ENCODE results near the gene PXYLP1.

The PXYLP1 gene

DNA sequence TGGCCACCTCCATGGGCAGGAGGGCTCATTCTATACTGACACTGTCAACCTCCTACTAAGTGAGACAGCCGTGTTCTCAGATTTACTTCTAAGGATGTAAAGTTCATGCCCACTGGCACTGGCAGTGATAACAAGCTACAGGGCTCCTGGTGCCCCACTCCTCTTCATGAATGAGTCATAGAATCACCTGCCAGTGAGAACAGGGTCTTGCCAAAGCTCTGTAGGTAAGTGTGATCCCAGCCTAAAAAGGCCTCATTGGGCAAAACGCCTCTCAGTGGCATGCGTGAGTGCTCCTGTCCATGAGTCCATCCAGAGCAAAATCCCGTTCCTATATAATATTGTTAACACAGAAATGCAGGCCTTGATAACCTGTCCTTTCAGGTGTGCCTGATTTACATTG, 17.4 kb downstream of the PXYLP1 start:
- DNase-seq (ENCODE audit: low spot score), result no peak

DNA sequence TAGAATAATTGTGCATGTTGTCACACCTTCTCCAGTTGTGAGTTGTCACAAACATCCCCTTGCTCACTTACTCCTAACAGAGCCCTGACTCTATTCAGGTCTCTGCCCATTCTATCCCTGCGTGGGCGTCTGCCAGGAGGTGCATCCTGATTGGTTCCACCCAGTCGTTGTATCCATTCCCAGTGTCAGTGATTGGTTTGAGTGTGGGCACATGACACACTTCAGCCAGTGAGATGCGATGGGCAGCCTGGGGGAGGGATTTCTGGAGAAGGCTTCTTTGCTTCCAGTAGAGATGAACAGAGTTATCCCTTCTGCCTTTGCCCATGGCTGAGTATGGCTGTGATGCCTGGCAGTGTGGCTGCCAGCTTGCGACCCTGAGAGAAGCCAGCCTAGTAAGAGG, 18.7 kb downstream of the PXYLP1 start:
- DNase-seq (ENCODE audit: low spot score), result no peak

DNA sequence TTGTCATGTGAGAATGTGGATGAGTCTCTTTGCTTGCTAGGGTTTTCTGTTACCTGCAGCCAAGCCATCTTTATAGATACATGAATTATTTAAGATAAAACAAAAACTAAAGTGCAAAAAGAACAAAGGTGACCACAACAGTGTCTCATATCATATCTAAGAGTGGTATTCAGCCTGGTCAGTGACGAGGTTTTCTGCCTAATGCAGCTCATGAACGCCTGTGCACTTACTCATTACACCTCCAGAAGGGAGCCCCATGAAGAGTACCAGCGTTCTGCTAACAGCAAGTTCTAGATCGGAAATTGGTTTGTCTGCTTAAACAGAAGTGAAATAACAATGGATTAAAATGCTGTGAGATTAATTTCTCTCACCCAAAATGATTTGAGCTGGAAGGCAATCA, 19.2 kb downstream of the PXYLP1 start:
- DNase-seq (ENCODE audit: low spot score), result peak; percentile 3

GRCh38 chr3:141253326-141253725, 21.7 kb downstream of the PXYLP1 start:
- peak; percentile 18 for DNase-seq (ENCODE audit: low spot score)

DNA sequence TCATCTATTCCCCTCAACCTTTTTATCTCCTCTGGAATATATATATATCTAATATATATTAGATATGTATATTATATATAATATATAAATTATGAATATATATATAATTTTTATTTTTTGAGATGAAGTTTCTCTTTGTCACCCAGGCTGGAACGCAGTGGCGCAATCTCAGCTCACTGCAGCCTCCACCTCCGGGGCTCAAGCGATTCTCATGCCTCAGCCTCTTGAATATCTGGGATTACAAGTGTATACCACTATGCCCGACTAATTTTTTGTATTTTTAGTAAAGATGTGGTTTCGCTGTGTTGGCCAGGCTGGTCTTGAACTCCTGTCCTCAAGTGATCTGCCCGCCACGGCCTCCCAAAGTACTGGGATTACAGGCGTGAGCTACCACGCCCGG, 22.2 kb downstream of the PXYLP1 start:
- DNase-seq (ENCODE audit: low spot score), result peak; percentile 28

DNA sequence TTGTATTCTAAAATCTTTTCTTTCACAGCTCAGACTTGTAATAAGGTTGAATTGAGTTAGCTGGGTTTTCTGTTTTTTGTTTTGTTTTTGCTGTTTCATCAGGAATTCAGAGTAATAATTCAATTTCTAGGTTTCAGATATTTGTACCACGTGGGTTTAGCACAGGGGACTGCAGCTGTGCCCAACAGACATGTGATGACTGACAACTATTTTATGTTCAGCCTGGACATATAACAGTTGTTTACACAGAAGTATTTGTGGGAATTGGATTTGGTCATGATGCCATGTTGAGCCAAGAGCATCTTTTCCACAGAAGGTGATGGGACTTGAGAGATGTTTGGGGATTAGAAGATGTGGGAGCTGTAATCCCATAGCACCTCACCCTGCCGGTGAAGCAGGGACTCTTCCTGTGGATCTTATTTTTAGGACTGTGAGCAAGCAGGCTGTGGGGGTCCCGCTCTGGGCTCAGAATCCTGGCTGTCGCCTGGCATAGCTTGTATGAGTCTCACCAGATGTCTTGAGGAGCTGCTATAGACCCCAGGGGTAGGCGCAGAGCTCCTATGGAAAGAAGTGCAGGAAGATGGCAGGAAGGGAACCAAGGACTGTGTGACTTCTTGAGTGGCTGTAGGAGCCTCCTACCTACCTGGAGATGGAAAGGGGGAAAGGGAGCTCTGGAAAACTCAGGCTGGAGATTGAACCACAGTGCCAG, 23.7 kb downstream of the PXYLP1 start:
- peak; percentile 61 for DNase-seq (ENCODE audit: low spot score)

DNA sequence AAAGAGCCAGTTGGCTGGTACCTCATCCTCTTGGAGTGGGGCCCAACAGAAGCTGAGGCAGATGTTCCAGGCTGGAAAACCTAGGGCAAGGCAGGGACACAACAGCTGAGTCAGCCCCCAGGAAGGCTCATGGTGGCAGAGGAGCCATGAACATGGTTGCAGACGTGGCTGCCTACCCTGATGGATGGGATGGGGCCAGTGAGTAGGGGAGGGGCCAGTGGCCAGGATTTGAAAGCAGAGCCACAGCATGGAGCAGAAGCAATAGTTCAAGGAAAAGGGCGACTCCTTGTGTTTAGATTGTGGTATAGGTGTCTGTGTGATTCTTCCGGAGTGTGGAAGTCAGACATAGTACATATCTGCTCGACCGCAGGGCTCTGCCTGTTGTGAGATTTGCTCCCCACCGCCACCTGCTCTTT, 24.2 kb downstream of the PXYLP1 start:
- peak; percentile 64 for DNase-seq (ENCODE audit: low spot score)

DNA sequence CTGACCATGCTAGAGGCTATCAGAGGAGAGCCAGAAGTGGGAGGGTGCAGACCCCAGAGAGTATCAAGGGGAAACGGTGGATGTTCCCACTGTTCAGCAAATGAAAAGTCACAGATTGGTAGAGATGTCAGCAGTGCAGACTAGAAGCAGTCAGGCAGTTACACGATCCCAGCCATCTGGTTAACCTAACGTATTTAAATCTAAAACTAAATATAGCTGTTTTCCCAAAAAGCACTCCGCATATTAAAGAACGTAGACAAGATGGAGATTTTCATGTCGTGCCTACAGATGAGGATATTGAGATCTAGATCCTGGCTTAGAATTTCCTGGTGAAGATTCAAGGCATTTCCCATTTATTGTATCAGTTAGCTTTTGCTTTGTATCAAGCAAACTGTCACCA, 25.2 kb downstream of the PXYLP1 start:
- no peak for DNase-seq (ENCODE audit: low spot score)

DNA sequence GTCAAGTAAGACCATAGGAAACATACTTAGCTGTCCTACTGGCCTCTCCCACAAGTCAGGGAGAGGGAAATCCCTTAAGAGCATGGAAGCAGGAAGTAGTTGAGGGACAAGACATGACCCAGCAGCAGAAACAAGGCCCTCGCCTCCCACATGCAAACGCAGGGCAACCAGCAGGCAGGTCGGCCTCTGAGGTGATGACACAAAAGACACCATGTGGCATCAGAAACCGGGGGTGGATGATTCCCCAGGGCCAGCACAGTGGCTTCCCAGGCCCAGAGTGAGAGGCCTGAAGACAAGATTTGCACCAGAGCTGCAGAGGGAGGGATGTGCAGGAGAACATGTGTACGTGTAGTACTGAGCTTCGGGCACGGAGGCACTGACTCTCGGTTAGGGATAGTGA, 26.3 kb downstream of the PXYLP1 start:
- DNase-seq (ENCODE audit: low spot score), result no peak

GRCh38 chr3:141258973-141259372, 27.3 kb downstream of the PXYLP1 start:
- DNase-seq (ENCODE audit: low spot score), result no peak

GRCh38 chr3:141259821-141260629, 28.4 kb downstream of the PXYLP1 start:
- peak; percentile 22 for DNase-seq (ENCODE audit: low spot score)

GRCh38 chr3:141260630-141260927, 29.0 kb downstream of the PXYLP1 start:
- DNase-seq (ENCODE audit: low spot score), result no peak

DNA sequence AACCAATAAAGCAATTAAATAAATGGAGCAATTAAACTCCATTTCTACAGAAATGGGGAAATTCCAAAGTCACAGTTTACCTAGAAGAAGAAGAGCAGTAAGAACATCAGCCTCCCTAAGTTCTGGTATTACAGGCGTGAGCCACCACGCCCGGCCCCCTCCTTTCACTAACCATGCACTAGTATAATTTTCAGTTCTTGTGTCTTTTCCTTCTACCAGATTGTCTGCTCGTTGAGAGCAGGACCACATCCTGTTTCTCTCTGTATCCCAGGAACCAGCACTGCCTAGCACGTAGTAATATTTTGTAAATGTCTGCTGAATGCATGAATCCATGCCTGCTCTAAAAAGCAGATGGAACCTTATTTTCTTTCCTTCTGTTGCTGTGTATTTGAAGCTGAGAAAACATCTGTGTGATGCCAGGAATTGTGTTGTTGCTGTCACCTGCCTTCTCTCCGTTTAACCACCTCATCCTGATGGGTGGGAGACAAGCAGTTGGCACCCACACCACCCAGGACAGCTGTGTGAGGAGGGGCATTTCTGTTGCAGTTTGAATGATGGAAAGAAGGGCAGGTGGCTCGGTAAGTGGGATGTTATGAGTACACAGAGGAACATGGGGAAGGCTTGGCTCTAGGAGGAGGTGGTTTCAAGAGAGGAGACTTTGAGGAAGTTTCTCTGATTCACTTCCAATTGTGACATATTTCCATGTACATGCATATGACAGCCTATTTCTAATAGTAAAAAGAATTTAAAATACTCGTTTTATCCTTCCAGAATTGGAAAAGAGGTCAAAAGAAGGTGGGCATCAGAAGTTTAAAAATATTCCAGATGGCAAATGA, 30.1 kb downstream of the PXYLP1 start:
- DNase-seq (ENCODE audit: low spot score), result peak; percentile 37

DNA sequence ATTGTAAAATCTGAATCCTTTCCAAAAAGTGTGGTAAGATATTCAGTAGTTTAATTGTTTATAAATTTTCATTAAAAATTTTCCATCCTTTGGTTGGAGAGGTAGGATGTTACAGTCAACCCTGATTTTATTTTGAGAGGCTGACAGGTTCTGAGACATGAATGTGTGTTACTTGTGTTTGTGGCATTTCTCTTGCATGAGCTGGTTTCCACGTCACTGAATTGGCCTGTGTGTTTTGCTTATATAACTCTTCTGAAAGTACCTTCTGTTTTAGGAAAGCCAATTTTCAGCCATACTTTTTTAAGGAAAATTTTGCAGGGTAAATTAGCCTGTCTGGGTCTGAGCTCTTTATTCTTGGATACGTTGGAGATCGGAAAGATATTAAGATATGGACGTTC, 30.7 kb downstream of the PXYLP1 start:
- DNase-seq (ENCODE audit: low spot score), result no peak

- DNase-seq (ENCODE audit: low spot score), result no peak
Measured at GRCh38 chr3:141266186-141266585, 34.6 kb downstream of the PXYLP1 start.

DNA sequence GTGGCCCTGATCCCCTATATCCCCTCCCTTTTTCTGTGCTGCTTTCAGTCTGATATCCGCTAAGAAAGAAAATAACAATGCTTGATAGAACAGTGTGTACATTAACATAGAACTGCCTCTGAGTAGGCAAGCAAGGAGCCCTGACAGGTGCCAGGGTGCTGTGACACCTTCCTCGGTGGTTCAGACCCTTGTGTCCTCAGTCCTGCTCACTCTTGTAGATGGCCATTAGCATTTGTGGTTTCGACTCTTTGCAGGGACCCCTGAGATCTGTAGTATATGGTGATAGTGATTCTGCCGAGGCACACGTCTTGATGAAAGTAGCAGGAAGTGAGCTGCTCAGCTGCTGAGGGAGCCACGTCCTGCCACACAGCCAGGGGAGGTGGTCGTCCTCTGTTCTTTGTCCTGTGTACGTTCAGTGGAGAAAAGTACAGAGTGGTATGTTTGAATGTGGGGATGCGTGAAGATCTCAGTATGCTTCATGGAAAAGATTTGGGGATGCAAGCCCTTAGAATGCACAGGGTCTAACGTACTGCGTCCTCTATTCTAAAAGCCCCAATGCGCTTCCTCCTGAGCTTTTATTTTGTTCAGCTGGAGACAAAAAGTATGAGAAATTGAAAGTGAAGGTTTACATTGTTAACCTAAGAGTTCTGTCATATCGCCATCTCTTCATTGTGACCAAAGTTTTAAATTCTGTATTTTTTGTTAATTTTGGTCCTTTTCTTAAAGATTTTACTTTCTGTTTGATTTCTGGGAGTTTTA, 35.4 kb downstream of the PXYLP1 start:
- DNase-seq (ENCODE audit: low spot score), result peak; percentile 26

DNA sequence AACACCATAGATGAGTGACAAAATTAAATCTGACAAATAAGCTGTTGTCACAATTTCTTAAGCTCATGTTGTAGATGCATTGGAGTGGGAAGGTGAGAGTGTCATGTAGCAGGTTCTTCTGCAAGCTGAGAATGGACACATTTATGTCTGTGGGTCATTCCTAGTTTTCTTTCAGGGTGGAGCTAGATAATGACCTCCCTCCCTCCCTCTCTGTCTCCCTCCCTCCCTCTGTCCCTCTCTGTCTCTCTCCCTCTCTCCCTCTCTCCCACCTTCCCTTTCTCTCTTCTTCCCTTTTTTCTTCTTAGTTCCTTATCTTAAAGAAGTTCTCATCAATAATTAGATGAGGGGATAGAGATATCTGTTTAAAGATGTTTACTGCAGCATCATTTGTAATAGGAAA, 36.0 kb downstream of the PXYLP1 start:
- DNase-seq (ENCODE audit: low spot score), result peak; percentile 8

DNA sequence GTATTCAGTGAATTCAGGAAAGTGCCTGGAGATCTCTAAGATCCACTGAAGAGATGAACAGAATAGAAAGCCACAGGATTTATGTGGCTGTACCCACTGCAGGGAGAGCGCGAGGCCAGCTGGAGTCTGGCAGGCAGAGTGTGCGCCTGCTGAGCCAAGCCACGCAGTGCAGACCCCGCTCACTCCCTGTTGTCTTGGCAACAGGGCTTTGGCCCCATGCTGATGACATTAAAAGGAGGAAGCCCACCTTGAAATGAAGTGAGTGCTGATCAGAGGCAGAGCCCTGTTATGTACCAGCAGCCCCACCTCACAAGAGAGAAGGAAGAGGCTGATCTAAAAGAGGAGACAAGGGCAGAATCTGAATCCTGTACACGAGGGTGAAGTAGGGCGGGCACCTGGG, 36.7 kb downstream of the PXYLP1 start:
- peak; percentile 53 for DNase-seq (ENCODE audit: low spot score)

- DNase-seq (ENCODE audit: low spot score), result peak; percentile 55
Measured at GRCh38 chr3:141268791-141269190, 37.2 kb downstream of the PXYLP1 start.

- peak; percentile 23 for DNase-seq (ENCODE audit: low spot score)
Measured at GRCh38 chr3:141269961-141270360, 38.3 kb downstream of the PXYLP1 start.

DNA sequence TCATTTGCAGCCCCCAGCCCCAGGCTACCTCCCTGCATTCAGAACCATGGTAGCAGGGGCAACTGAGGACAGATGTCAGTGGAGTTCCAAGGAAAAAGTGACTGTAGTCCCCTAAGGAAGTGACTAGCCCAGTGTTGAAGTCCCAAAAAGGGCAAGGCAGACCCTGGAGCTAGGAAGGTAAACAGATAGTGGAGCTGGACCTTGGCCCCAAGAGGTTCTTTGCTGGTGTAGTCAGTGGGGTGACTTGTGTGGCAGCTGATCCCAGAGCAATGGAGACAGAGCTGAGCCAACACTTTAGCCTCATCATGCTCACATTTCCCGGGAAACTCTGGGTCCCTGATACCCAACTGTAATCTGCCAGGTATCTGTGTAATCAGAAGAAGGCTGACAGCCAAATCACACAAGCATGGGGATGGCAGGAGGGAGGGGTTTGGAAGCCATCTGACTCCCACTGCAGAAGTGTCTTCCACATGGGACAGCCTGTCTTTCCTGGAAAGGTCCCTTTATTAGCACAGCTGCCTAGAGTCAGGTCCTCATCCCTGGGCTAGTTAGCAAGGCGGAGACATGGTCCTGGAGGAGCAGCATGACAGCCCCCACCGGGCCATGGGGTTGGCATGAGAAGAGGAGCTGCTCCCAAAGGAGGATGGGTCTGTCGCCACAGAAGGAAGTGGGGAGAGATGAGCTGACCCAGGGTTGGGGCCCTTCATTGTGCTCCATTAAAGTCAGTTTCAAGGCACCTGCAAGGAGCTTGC, 39.8 kb downstream of the PXYLP1 start:
- peak; percentile 58 for DNase-seq (ENCODE audit: low spot score)
